Activated CD4-positive, alpha-beta T cell treated with anti-CD3 and anti-CD28 coated beads, Interleukin-2, amount 10 ng/mL, durations not matched to agents 7 days and 5 days (primary cell): ENCODE data around the gene TPP2. TPM values are rescaled to one million over a fixed set of nuclear protein-coding genes. Genes with fewer than 3 reads are reported as not detected.

Source experiments
- CTCF ChIA-PET: fragments of 350-600 bp; sonication (Branson Sonifier 250); formaldehyde crosslinking; loops from one replicate; lab custom pipeline; 2021; ENCODE audit warnings: antibody characterized with exemption; lab: Charles Lee
- POLR2A ChIA-PET: fragments of 350-600 bp; sonication (Branson Sonifier 250); formaldehyde crosslinking; loops from one replicate; lab custom pipeline; 2021; ENCODE audit warnings: antibody characterized with exemption; lab: Charles Lee
- DNase-seq: peaks from one replicate; pipeline ENCODE4 v3.0.0-alpha.2; 2020
- H3K27ac Mint-ChIP-seq: one replicate; pipeline ENCODE4 v1.8.0; 2021; ENCODE audit warnings: mild to moderate bottlenecking, moderate library complexity, mixed read lengths
- H3K27me3 Mint-ChIP-seq: one replicate; pipeline ENCODE4 v1.8.0; 2021; ENCODE audit warnings: mixed read lengths
- H3K36me3 Mint-ChIP-seq: one replicate; pipeline ENCODE4 v1.8.0; 2021; ENCODE audit warnings: low read depth, mixed read lengths
- H3K4me1 Mint-ChIP-seq: one replicate; pipeline ENCODE4 v1.8.0; 2021; ENCODE audit warnings: mixed read lengths
- H3K4me3 Mint-ChIP-seq: one replicate; pipeline ENCODE4 v1.8.0; 2021; ENCODE audit warnings: mild to moderate bottlenecking, moderate library complexity, mixed read lengths
- H3K9me3 Mint-ChIP-seq: one replicate; pipeline ENCODE4 v1.8.0; 2021; ENCODE audit warnings: mixed read lengths
- total RNA-seq, 2 experiments: library from RNA; stranded (reverse); gene quantifications; one replicate each; pipeline ENCODE4 v1.2.3, GENCODE V29; 2021

The TPP2 gene
- total RNA-seq, 2 experiments from 2014 or later, result 95.9 to 115 TPM

DNA sequence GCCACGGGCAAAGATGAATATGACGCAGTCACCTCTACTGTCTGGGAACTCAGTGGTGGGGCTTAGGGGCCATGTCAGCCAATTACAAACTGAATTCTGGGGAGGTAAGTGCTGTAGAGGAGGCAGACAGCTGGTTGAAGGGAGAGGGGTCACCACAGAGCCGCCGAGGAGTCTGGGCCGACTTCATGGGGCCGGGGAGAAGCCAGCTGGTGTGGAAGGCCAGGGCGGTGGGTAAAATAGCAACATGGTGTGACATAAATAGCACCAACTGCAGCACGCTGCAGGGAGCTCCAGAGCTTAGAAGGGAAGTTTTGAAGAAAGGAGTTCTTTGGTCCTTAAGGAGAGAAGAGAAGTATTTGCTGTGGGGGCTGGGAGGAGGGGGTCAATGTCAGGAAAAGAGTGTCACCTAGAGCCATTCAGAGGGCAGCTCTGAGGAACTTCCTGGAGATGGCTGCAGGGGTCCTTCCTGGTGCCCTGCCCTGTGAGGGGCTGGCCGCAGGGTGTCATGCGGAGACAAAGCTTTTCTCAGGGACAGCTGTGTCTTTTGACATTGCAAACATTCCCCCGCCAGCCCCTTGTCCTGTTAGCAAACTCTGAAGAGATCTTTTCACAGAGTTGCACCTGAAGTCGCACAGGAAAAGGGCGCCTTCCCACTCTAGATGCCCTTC is 91.7 kb downstream of the TPP2 start:
- no peak for DNase-seq
- peaks cover 9% of the 10 kb centered on the region for H3K4me1 Mint-ChIP-seq
- no peaks in the 10 kb centered on the region for H3K9me3 Mint-ChIP-seq
- no peak overlapping the region for H3K4me3 Mint-ChIP-seq
- ChIA-PET POLR2A (no interaction called here), CTCF (interaction anchor here (0.6 kb wide), 3 partner anchors 24 to 135 kb away, joined by 3 to 4 read pairs (median 3); no protein-coding TSS in a partner anchor)
- no peak overlapping the region for H3K27ac Mint-ChIP-seq
- no peaks in the 10 kb centered on the region for H3K36me3 Mint-ChIP-seq
- H3K27me3 Mint-ChIP-seq, result peaks cover 25% of the 10 kb centered on the region

DNA sequence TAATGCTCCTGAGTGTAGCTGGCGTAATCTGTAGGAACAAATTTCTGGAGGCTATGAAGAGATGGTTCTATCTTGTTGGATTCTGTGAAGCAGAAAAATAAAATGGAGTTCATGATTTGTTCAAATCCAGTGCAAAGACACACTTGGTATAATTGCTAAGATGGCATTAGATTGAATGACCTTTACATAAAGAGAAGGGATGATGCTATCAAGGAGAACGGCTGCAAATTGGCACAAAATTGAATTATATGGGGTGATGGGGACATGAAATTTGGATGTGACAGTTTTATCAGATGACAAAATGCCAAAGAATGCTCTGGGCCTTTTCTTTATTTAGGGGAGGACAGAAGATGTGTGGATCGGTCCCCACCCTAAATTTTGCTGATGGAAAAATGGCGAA is 94.1 kb downstream of the TPP2 start:
- peaks cover 28% of the 10 kb centered on the region for H3K27me3 Mint-ChIP-seq
- peaks cover 7% of the 10 kb centered on the region for H3K4me1 Mint-ChIP-seq
- no peak for DNase-seq
- ChIA-PET POLR2A (no interaction called here), CTCF (interaction anchor here (0.6 kb wide), 1 partner anchor 45 kb away, joined by 3 read pairs; no protein-coding TSS in a partner anchor)
- no peak overlapping the region for H3K4me3 Mint-ChIP-seq
- H3K9me3 Mint-ChIP-seq, result no peaks in the 10 kb centered on the region
- no peak overlapping the region for H3K27ac Mint-ChIP-seq
- H3K36me3 Mint-ChIP-seq, result no peaks in the 10 kb centered on the region

DNA sequence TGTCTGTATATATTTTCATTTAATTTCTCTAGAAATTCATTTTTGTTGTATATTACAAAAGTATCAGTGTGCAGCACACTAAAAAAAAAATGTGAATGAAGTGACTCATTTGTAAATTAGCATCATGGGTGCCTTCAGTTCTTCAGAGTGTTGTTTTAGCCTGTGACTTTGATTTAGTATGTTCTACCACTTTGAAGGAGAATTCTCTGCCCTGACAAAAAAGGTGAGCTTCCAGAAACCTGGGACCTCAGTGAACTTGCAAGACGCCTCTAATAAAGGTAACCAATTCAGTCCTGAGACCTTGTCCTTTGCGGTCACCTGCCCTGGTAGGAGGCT is 95.7 kb downstream of the TPP2 start:
- ChIA-PET POLR2A (no interaction called here), CTCF (no interaction called here)
- Mint-ChIP-seq H3K27ac (no peak overlapping the region), H3K4me1 (no peaks in the 10 kb centered on the region), H3K9me3 (no peaks in the 10 kb centered on the region), H3K36me3 (no peaks in the 10 kb centered on the region), H3K4me3 (no peak overlapping the region), H3K27me3 (peaks cover 30% of the 10 kb centered on the region)
- no peak for DNase-seq

DNA sequence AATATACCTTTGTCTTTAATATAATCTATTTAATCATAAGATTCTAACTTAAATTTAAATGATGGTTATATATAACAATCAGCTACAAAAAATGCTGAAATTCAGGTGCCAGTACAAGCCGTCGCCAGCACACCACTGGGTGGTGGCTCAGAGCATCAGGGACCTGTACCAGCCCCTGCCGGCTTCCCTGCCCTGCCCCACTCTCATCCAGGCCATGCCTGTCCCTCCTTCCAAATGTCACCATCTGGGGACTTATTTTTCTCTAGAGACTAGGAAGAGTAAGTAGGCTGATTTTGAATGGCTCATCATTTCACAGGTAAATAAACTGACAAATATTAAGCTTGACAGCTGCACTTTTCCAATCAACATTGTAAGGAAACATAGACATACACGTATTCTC is 96.5 kb downstream of the TPP2 start:
- no peak for DNase-seq
- Mint-ChIP-seq H3K4me3 (no peak overlapping the region), H3K27ac (no peak overlapping the region), H3K9me3 (no peaks in the 10 kb centered on the region), H3K4me1 (no peaks in the 10 kb centered on the region), H3K36me3 (no peaks in the 10 kb centered on the region), H3K27me3 (peaks cover 29% of the 10 kb centered on the region)
- CTCF ChIA-PET, result no interaction called here
- POLR2A ChIA-PET, result no interaction called here

DNA sequence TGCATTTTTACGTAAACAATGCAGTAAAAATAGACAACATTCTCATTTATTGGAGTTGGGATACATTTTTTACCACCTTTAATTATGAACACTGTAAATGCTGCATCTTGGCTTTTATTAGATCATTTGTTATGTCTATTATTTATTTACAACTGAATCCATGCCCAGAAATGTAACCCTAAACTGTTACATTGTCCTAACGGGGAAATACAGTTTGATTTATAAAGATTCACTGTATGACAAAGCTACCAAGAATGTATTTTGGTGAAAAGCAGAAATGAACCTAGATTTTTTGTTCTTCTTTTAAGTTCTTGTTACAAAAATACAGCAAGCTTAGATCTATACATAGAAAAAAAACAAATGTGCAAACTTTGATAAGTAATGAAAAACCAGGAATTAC is 97.0 kb downstream of the TPP2 start:
- H3K27me3 Mint-ChIP-seq, result peaks cover 31% of the 10 kb centered on the region
- H3K4me3 Mint-ChIP-seq, result no peak overlapping the region
- H3K4me1 Mint-ChIP-seq, result no peaks in the 10 kb centered on the region
- no peaks in the 10 kb centered on the region for H3K36me3 Mint-ChIP-seq
- H3K9me3 Mint-ChIP-seq, result no peaks in the 10 kb centered on the region
- ChIA-PET CTCF (no interaction called here), POLR2A (no interaction called here)
- no peak for DNase-seq
- no peak overlapping the region for H3K27ac Mint-ChIP-seq

DNA sequence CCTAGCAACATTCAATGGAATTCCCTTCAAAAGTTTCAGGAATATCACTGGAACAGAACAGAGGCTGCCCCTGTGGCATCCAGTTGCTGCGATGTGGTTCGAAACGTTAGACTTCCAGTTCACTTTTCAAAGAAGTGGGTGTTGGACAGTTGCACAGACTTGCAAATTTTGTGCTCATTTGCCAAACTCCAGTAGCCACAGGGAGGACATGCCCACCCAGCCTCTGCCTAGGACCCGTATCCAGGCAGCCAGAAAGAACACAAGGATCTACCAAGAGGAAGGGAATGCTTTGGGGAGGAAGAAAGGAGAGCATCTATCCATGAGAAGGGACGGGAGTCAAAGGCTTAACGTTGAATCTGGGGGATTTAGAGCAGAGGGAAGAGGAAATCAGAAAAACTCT is 98.2 kb downstream of the TPP2 start, which contains the start of gene METTL21C:
Gene METTL21C, minus strand, starts transcription at position 108 of the 400 bp plus-strand sequence. CDS start 546 bp downstream, outside the sequence.
- Mint-ChIP-seq H3K4me3 (no peak within 1 kb of the TSS), H3K4me1 (no peaks in the 10 kb centered on the region), H3K9me3 (no peaks in the 10 kb centered on the region), H3K36me3 (no peaks in the 10 kb centered on the region), H3K27me3 (peaks cover 25% of the 10 kb centered on the region), H3K27ac (no peak within 1 kb of the TSS)
- no peak for DNase-seq
- CTCF ChIA-PET, result no interaction called here
- POLR2A ChIA-PET, result no interaction called here

DNA sequence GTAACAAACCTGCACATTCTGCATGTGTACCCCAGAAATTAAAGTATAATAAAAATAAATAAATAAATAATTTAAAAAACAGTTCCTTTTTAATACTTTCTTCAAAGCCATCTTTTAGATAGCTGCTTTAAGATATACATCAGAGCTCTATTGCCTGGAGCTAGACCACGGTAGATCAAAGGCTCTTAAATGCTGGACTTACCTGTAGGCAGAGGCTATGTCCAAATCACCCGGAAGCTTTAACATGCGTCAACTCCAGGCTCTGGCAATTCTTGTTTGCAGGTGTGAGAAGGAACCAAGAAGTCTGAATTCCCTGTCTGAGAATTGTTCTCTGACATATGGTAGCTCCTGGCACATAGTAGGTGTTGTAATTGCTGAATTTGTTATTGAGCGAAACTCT is 99.7 kb downstream of the TPP2 start:
- no peak overlapping the region for H3K4me3 Mint-ChIP-seq
- CTCF ChIA-PET, result no interaction called here

DNA sequence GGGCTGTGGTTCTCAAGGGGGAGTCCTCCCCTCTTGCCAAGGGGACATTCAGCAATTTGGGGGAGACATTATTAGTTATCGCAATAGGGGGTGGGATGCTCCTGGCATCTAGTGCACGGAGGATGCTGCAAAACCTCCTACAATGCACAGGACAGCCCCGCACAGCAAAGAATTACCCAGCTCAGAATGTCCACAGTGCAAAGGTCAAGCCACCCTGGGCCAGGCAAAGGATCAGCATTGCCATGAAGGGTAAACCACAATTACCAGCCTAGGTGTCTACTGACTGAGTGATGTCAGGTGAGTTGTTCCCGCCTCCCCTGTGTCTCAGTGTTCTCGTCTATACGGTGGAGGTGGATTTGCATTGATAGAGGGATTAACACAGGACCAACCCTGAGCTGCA is 100.5 kb downstream of the TPP2 start:
- Mint-ChIP-seq H3K27me3 (peaks cover 15% of the 10 kb centered on the region), H3K9me3 (no peaks in the 10 kb centered on the region), H3K4me1 (no peaks in the 10 kb centered on the region), H3K36me3 (no peaks in the 10 kb centered on the region), H3K4me3 (no peak overlapping the region), H3K27ac (no peak overlapping the region)
- POLR2A ChIA-PET, result no interaction called here
- CTCF ChIA-PET, result no interaction called here
- no peak for DNase-seq

More for the DNA sequence above, 99.7 kb downstream of the TPP2 start:
- no peaks in the 10 kb centered on the region for H3K4me1 Mint-ChIP-seq
- no peaks in the 10 kb centered on the region for H3K9me3 Mint-ChIP-seq
- H3K36me3 Mint-ChIP-seq, result no peaks in the 10 kb centered on the region
- peaks cover 21% of the 10 kb centered on the region for H3K27me3 Mint-ChIP-seq
- POLR2A ChIA-PET, result no interaction called here
- no peak for DNase-seq
- no peak overlapping the region for H3K27ac Mint-ChIP-seq

DNA sequence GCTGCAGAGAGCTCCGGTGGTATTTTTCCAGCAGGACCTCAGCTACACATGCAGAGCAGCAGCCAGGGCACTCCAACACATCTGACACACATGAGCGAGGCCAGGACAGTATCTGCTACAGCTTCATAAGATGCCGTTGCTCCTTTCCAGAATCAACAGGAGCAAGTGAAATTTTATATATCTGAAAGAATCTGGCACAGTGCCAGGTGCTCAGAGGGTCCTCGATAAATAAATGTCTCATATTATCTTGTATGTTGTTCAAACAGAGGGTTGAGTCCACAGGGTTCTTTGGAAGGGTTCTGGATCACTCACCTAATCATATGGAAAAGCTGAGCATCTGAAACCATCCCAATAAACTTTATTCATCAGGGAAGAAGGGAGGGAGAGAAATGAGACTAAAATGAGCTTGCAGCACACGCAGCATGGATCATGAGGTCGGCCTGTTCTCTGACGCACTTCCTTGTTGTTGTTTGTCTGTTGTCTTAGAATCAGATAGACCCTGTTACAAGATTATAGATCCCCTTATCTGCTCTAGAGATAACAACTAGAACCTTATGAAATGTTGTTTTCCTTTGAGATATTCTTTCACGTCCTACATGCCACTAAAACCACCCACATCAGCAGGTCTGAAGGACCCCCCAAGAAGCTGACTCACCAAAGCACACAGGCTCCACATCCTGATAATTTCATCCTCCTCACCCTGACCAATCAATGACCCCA is 101.3 kb downstream of the TPP2 start:
- H3K9me3 Mint-ChIP-seq, result no peaks in the 10 kb centered on the region
- peaks cover 10% of the 10 kb centered on the region for H3K27me3 Mint-ChIP-seq
- no peaks in the 10 kb centered on the region for H3K4me1 Mint-ChIP-seq
- H3K36me3 Mint-ChIP-seq, result no peaks in the 10 kb centered on the region
- H3K4me3 Mint-ChIP-seq, result no peak overlapping the region
- DNase-seq, result no peak
- CTCF ChIA-PET, result no interaction called here
- POLR2A ChIA-PET, result no interaction called here
- H3K27ac Mint-ChIP-seq, result no peak overlapping the region

DNA sequence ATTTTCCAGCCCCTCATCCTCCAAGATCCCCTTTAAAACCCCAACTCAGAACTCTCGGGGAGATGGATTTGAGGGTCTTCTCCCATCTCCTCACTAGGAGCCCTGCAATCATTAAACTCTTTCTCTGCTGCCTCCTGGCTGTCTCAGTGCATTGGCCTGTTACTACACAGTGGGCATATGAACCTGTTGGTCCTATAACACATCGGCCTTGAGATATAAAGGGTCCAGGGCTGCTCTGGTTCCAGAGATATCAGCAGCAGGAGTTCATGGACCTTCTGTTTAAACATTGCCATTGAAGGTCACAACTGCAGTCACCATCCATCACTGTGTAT is 101.8 kb downstream of the TPP2 start:
- H3K9me3 Mint-ChIP-seq, result no peaks in the 10 kb centered on the region
- H3K4me1 Mint-ChIP-seq, result no peaks in the 10 kb centered on the region
- no peak overlapping the region for H3K4me3 Mint-ChIP-seq
- no peak overlapping the region for H3K27ac Mint-ChIP-seq
- peaks cover 9% of the 10 kb centered on the region for H3K27me3 Mint-ChIP-seq
- ChIA-PET POLR2A (no interaction called here), CTCF (no interaction called here)
- no peaks in the 10 kb centered on the region for H3K36me3 Mint-ChIP-seq
- no peak for DNase-seq

DNA sequence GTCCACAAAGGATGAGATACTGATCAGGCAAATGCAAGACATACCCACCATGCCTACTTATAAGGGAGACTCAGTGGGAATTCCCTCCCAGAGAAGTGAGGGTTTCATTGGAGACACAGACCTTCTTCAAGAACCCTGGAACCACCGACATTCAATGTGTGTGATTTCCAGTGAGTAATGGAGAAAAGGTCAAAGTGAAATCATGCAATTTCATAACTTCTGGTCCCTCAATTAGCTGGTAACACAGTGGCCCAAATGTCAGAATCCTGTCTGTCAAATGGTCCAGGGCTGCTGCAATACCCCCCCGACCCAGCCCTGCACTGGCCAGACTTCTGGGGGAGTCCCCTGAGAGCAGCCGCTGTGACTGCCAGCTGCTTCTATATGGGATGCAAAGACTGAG is 102.7 kb downstream of the TPP2 start:
- H3K36me3 Mint-ChIP-seq, result no peaks in the 10 kb centered on the region
- H3K27me3 Mint-ChIP-seq, result peaks cover 9% of the 10 kb centered on the region
- CTCF ChIA-PET, result no interaction called here
- H3K27ac Mint-ChIP-seq, result no peak overlapping the region
- no peaks in the 10 kb centered on the region for H3K4me1 Mint-ChIP-seq
- no peak for DNase-seq
- H3K9me3 Mint-ChIP-seq, result no peaks in the 10 kb centered on the region
- H3K4me3 Mint-ChIP-seq, result no peak overlapping the region
- POLR2A ChIA-PET, result no interaction called here

DNA sequence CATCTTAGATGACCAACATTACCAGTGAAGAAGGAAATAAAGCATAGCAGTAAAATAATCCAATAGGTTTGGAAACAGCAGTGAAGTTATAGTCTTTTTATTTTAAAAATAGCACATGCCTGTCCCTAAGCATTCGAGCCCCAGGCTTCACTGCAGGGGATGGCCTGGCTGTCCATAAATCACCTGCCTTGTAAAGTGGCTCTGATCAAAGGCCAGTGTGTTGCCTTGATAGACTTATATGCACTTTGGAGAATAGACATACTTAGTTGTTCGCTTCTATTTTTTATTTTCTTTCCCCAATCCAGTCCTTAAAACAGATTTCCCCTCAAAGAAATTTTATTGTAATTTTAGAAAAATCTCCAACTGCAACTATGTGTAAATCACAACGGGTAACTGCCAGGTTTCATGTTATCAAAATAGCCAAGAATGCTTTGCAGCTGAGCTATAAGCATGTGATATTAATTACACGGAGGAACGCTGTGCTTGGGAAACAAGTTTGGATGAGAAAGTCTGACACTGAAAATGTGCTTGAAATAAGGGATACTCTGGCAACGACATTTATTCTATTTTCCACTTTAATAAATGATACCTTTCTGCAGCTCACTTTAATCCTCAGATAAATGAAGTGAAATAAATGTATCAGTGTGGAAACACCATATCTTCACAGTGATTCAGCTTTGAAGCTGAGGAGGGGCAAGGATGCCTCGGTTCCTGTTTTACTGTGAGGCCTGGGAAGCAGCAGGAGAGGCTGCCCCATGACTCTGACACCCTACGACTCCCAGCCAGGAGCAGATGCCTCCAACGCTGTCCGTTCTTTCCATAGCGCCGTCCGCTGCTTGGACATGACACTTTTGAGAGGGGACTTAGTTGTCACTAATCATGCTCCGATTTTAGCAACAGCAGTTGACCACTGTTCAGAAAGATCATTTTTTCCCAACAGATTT is 103.6 kb downstream of the TPP2 start:
- DNase-seq, result no peak
- no peak overlapping the region for H3K27ac Mint-ChIP-seq
- H3K4me3 Mint-ChIP-seq, result no peak overlapping the region
- H3K9me3 Mint-ChIP-seq, result no peaks in the 10 kb centered on the region
- CTCF ChIA-PET, result no interaction called here
- no peaks in the 10 kb centered on the region for H3K36me3 Mint-ChIP-seq
- POLR2A ChIA-PET, result no interaction called here
- H3K27me3 Mint-ChIP-seq, result peaks cover 9% of the 10 kb centered on the region
- no peaks in the 10 kb centered on the region for H3K4me1 Mint-ChIP-seq

DNA sequence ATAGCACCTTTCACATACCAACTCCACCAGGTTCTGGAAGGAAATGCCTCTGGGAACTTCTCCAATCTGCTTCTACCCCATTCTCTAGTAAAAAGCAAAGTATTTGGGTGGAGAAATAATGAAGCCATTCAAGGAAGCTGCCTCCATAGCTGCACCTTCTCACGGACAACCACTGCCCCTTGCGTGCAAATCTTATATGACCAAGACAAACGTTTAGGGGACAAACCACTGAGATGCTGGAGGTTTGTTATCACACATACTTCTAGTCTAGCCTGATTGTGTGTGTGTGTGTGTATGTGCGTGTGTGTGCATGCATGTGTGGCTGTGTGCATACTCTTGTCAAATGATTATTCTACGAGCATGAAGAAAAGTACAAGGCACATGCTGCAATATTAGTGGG is 104.5 kb downstream of the TPP2 start:
- Mint-ChIP-seq H3K27me3 (peaks cover 11% of the 10 kb centered on the region), H3K4me1 (no peaks in the 10 kb centered on the region), H3K4me3 (no peak overlapping the region), H3K27ac (no peak overlapping the region), H3K9me3 (no peaks in the 10 kb centered on the region), H3K36me3 (no peaks in the 10 kb centered on the region)
- DNase-seq, result no peak
- CTCF ChIA-PET, result no interaction called here
- POLR2A ChIA-PET, result no interaction called here
